H1 (cell line): ENCODE data around the gene NRXN3.

Source experiments
- GABPA ChIP-seq: IDR thresholded peaks from 2 replicates; pipeline ENCODE4 v1.6.1; 2011; ENCODE audit warnings: mild to moderate bottlenecking, low read length, moderate library complexity, borderline replicate concordance; ENCODE audit not compliant: insufficient read depth
- POLR2A ChIP-seq, 2 experiments: IDR thresholded peaks; 1 replicate in 1 of 2; 2 replicates in 1 of 2; pipeline ENCODE4 v1.6.1; 2011; ENCODE audit warnings: low read depth in 2 of 2, low read length in 2 of 2, mild to moderate bottlenecking in 2 of 2; ENCODE audit errors: control extremely low read depth in 1 of 2
- RAD21 ChIP-seq, 2 experiments: IDR thresholded peaks in 1 of 2; conservative IDR thresholded peaks in 1 of 2; 2 replicates each; pipeline ENCODE4 v1.6.1; 2011; ENCODE audit warnings: low read depth in 2 of 2, low read length in 2 of 2, improper control_type of control experiment in 1 of 2, inconsistent platforms in 1 of 2, mild to moderate bottlenecking in 1 of 2, moderate library complexity in 1 of 2

GRCh38 chr14:78849952-78850351, 679.8 kb downstream of the NRXN3 start:
- TF ChIP-seq RAD21 (IDR thresholded peaks at IDR 0.05 in 1 of 2, conservative IDR thresholded peaks at IDR 0.05 in 1 of 2; ENCODE audit: low read depth in 2 of 2, low read length in 2 of 2) (no peak), POLR2A (IDR thresholded peaks at IDR 0.05; ENCODE audit: control extremely low read depth in 1 of 2, low read depth in 2 of 2, low read length in 2 of 2) (no peak), GABPA (no peak)
